ENCODE data around the gene SNRNP70. TPM values are rescaled to one million over a fixed set of nuclear protein-coding genes. Genes with fewer than 3 reads are reported as not detected.
"Not testable (repeated sequence)": the region's sequence is repeated elsewhere in the genome, so short reads cannot be mapped to it uniquely, and the experiment has no call there.

SNRNP70 gene
- total and polyA plus RNA-seq, 8 donors = 87.9 to 883 (median 161) TPM

- Histone ChIP-seq H3K4me3 (no peak overlapping the region), H3K4me1 (no peaks in the 10 kb centered on the region), H3K27me3 (no peaks in the 10 kb centered on the region), H3K9me3 (no peaks in the 10 kb centered on the region), H3K36me3 (no peaks in the 10 kb centered on the region), H3K27ac (no peak overlapping the region)
- intact Hi-C loops (cut with DNase I) = no loop called here
- no peak for TF ChIP-seq CTCF (IDR thresholded peaks at IDR 0.05)
- DNase-seq = peak in 1 of 6 donors; percentile 69
- FAIRE-seq = no peak
- ATAC-seq = no peak
- 84 to 89% methylated on average over 9 to 10 of the region's 10 CpGs for WGBS, 2 donors
Measured at GRCh38 chr19:49136771-49137171, 51.5 kb downstream of the SNRNP70 start.

- no peaks in the 10 kb centered on the region for H3K4me1 ChIP-seq
- DNase-seq (no peak), ATAC-seq (no peak), FAIRE-seq (no peak)
- intact Hi-C loops (cut with DNase I) = no loop called here
- H3K27me3 ChIP-seq = no peaks in the 10 kb centered on the region
- no peaks in the 10 kb centered on the region for H3K9me3 ChIP-seq
- H3K36me3 ChIP-seq = no peaks in the 10 kb centered on the region
- WGBS, 2 donors = 79 to 95% methylated on average over 7 of the region's 7 CpGs
- no peak overlapping the region for H3K27ac ChIP-seq
- H3K4me3 ChIP-seq = no peak overlapping the region
- TF ChIP-seq CTCF (IDR thresholded peaks at IDR 0.05) = no peak
Measured at GRCh38 chr19:49140951-49141350, 55.7 kb downstream of the SNRNP70 start.

- H3K4me1 ChIP-seq = no peaks in the 10 kb centered on the region
- no peak overlapping the region for H3K4me3 ChIP-seq
- H3K27me3 ChIP-seq = no peaks in the 10 kb centered on the region
- WGBS, 2 donors = 72 to 87% methylated on average over 6 of the region's 6 CpGs
- H3K36me3 ChIP-seq = no peaks in the 10 kb centered on the region
- no peak for ATAC-seq
- no peak for FAIRE-seq
- no peak for TF ChIP-seq CTCF (IDR thresholded peaks at IDR 0.05)
- DNase-seq = no peak
- H3K9me3 ChIP-seq = no peaks in the 10 kb centered on the region
- intact Hi-C loops (cut with DNase I) = no loop called here
- H3K27ac ChIP-seq = no peak overlapping the region
Measured at GRCh38 chr19:49141352-49141751, 56.1 kb downstream of the SNRNP70 start.

GRCh38 chr19:49142866-49143335 lies 57.6 kb downstream of the SNRNP70 start:
- DNase-seq = peak; percentile 86 to 96 (median 89)
- no peak for TF ChIP-seq CTCF (IDR thresholded peaks at IDR 0.05)
- H3K36me3 ChIP-seq = no peaks in the 10 kb centered on the region
- intact Hi-C loops (cut with DNase I) = no loop called here
- WGBS, 2 donors = 2 to 4% methylated on average over 21 of the region's 21 CpGs
- no peak overlapping the region for H3K27ac ChIP-seq
- no peaks in the 10 kb centered on the region for H3K9me3 ChIP-seq
- peak overlapping the region in 2 of 4 donors; percentile 28 to 45 for H3K4me3 ChIP-seq
- no peaks in the 10 kb centered on the region for H3K4me1 ChIP-seq
- ATAC-seq = peak; percentile 96 to 99 (median 98)
- H3K27me3 ChIP-seq = no peaks in the 10 kb centered on the region
- FAIRE-seq = no peak

- peak in 3 of 4 donors; percentile 13 to 18 (median 13) for ATAC-seq
- H3K4me3 ChIP-seq = no peak overlapping the region
- FAIRE-seq = no peak
Measured at GRCh38 chr19:49145573-49146407, 60.5 kb downstream of the SNRNP70 start.

GRCh38 chr19:49146408-49146770 lies 61.1 kb downstream of the SNRNP70 start:
- H3K4me1 ChIP-seq; H3K27me3 ChIP-seq; H3K4me3 ChIP-seq; H3K36me3 ChIP-seq; FAIRE-seq; intact Hi-C loops (cut with DNase I); H3K27ac ChIP-seq; ATAC-seq; H3K9me3 ChIP-seq; DNase-seq: not testable (repeated sequence)
- WGBS, 2 donors = 37 to 44% methylated on average over 7 of the region's 7 CpGs

More at GRCh38 chr19:49145573-49146407, 60.5 kb downstream of the SNRNP70 start:
- 8 to 9% methylated on average over 30 of the region's 30 CpGs for WGBS, 2 donors
- Histone ChIP-seq H3K27me3 (no peaks in the 10 kb centered on the region), H3K9me3 (no peaks in the 10 kb centered on the region), H3K4me1 (peaks cover 0 to 7% (median under 1%) of the 10 kb centered on the region in 3 donors), H3K36me3 (no peaks in the 10 kb centered on the region), H3K27ac (no peak overlapping the region)
- intact Hi-C loops (cut with DNase I) = no loop called here
- peak; percentile 52 to 96 (median 83) for DNase-seq
- peak; percentile 66 to 83 (median 80) for TF ChIP-seq CTCF (IDR thresholded peaks at IDR 0.05)
